ENCODE measurements around the gene SMAD7. TPM values are rescaled to one million over a fixed set of nuclear protein-coding genes. Genes with fewer than 3 reads are reported as not detected.

The SMAD7 gene
- total RNA-seq, 1 experiment from 2014 or later, result 5.8 TPM

DNA sequence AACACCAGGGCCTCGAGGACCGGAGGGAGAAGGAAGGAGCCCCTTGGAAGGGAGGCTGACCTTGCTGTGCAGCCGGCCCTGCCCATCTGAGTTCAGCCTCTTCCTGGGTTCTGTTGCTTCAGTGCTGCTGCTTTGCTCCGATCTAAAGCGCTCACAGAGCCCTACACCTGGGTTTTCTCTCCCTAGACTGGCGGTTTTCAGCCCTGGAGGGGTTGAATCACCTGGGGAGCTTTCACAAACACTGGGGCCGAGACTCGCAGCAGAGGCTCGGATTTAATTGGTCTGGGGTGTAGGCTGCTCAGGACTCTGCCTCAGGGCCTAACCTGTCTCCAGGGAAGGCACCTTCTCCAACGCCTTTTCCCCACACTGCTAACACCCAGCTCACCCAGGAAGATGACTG lies 40.9 kb upstream of the SMAD7 start:
- no peaks in the 10 kb centered on the region for H3K9me3 ChIP-seq (ENCODE audit: insufficient read depth, low read depth)
- no peaks in the 10 kb centered on the region for H3K27me3 ChIP-seq (ENCODE audit: insufficient read depth, low read depth)
- ChIA-PET CTCF (no interaction called here), POLR2A (ENCODE audit: unreplicated experiment) (interaction anchor here (0.5 to 0.9 kb wide), 4 partner anchors 16 to 459 kb away, joined by 4 to 6 read pairs (median 5); no protein-coding TSS in a partner anchor)
- peak overlapping the region; percentile 56 for H2AFZ ChIP-seq
- intact Hi-C loops (cut with micrococcal nuclease; ENCODE audit: unreplicated experiment), result loop anchor here (5.0 kb wide), 1 partner anchor 89 kb away; no protein-coding TSS in a partner anchor
- peaks cover 81% of the 10 kb centered on the region for H3K4me1 ChIP-seq (replicated peaks; ENCODE audit: insufficient read depth)
- H3K9me2 ChIP-seq (ENCODE audit: insufficient read depth), result no peaks in the 10 kb centered on the region
- TF ChIP-seq CTCF (conservative IDR thresholded peaks at IDR 0.05), result no peak
- TF ChIP-seq EZH2 (IDR thresholded peaks at IDR 0.05; ENCODE audit: low read depth), result no peak
- H3K36me3 ChIP-seq (ENCODE audit: low read depth), result no peaks in the 10 kb centered on the region
- peak overlapping the region; percentile 81 for H3K4me2 ChIP-seq
- no peaks in the 10 kb centered on the region for H3K79me2 ChIP-seq (ENCODE audit: low read depth)
- peak; percentile 52 to 91 for DNase-seq
- no peaks in the 10 kb centered on the region for H4K20me1 ChIP-seq (ENCODE audit: insufficient read depth)
- H3F3A ChIP-seq (ENCODE audit: insufficient read depth, low read depth), result peaks cover 49% of the 10 kb centered on the region
- BruUV-seq (replicated peaks), result TSS peak; percentile 42
- peak overlapping the region; percentile 42; the same call in 1 of the 2 replicates for H3K4me3 ChIP-seq
- H3K27ac ChIP-seq, result peak overlapping the region; percentile 92

- TSS peak; percentile 29 for BruUV-seq (replicated peaks)
- peak overlapping the region; percentile 56 for H2AFZ ChIP-seq
- H3K9me3 ChIP-seq (ENCODE audit: insufficient read depth, low read depth), result no peaks in the 10 kb centered on the region
- intact Hi-C loops (cut with micrococcal nuclease; ENCODE audit: unreplicated experiment), result loop anchor here (5.0 kb wide), 1 partner anchor 89 kb away; no protein-coding TSS in a partner anchor
- TF ChIP-seq EZH2 (IDR thresholded peaks at IDR 0.05; ENCODE audit: low read depth) (no peak), CTCF (conservative IDR thresholded peaks at IDR 0.05) (no peak)
- POLR2A ChIA-PET (ENCODE audit: unreplicated experiment), result interaction anchor here (0.5 to 0.9 kb wide), 4 partner anchors 16 to 458 kb away, joined by 4 to 6 read pairs (median 5); no protein-coding TSS in a partner anchor
- H3K27me3 ChIP-seq (ENCODE audit: insufficient read depth, low read depth), result no peaks in the 10 kb centered on the region
- peak overlapping the region; percentile 81 for H3K4me2 ChIP-seq
- H3K27ac ChIP-seq, result peak overlapping the region; percentile 92
- peak overlapping the region; percentile 42; the same call in 1 of the 2 replicates for H3K4me3 ChIP-seq
- peaks cover 78% of the 10 kb centered on the region for H3K4me1 ChIP-seq (replicated peaks; ENCODE audit: insufficient read depth)
- CTCF ChIA-PET, result no interaction called here
- DNase-seq, result peak in 1 of 2 experiments; percentile 49
- no peaks in the 10 kb centered on the region for H4K20me1 ChIP-seq (ENCODE audit: insufficient read depth)
- H3K79me2 ChIP-seq (ENCODE audit: low read depth), result no peaks in the 10 kb centered on the region
- H3F3A ChIP-seq (ENCODE audit: insufficient read depth, low read depth), result peaks cover 46% of the 10 kb centered on the region
- no peaks in the 10 kb centered on the region for H3K36me3 ChIP-seq (ENCODE audit: low read depth)
- no peaks in the 10 kb centered on the region for H3K9me2 ChIP-seq (ENCODE audit: insufficient read depth)
These were observed 40.5 kb upstream of the SMAD7 start for GRCh38 chr18:48991319-48991660.

DNA sequence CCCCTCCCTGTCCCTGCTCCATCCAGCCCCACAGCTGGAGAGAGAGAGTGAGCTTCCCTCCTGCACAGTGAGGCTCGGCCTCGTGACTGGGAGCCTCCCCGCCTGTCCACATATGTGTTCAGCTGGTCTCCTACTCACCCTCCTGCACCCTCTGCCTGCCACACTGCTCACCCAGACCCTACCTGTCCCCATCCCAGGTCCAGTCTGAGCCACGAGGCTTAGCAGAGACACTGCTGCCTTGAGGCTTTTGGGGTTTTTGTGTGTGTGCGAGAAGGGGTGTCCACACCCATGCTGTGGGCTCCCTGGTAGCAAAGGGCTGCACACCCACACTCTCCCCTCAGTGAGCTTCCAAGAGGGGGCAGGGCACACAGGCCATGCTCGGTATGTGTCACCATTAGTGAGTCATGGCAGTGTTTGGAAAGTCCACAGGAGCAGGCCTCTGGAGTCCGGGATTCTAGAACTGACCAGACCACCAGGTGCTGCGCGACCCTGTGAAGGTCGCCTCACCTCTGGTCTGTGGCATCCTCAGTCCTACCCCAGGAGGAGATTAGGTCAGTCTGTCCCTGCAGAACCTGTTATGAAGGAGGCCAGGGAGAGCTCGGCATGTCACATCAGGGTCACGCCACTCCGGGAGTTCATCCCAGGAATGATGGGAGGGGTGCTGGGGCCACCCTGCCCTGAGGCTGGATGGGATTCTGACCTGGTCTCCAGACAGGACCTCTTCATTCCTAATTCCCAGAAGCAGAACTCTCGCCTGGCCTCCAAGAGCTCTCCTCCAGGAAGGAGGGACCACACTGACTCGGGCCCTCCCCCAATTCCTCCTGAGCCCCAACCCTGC lies 39.9 kb upstream of the SMAD7 start:
- Histone ChIP-seq H3K9me3 (ENCODE audit: insufficient read depth, low read depth) (no peaks in the 10 kb centered on the region), H3K4me2 (peak overlapping the region; percentile 81), H3K79me2 (ENCODE audit: low read depth) (no peaks in the 10 kb centered on the region), H3F3A (ENCODE audit: insufficient read depth, low read depth) (peaks cover 41% of the 10 kb centered on the region), H4K20me1 (ENCODE audit: insufficient read depth) (no peaks in the 10 kb centered on the region), H3K9me2 (ENCODE audit: insufficient read depth) (no peaks in the 10 kb centered on the region), H3K27me3 (ENCODE audit: insufficient read depth, low read depth) (no peaks in the 10 kb centered on the region), H2AFZ (peak overlapping the region; percentile 56; the same call in 1 of the 2 replicates), H3K36me3 (ENCODE audit: low read depth) (no peaks in the 10 kb centered on the region), H3K4me1 (replicated peaks; ENCODE audit: insufficient read depth) (peaks cover 72% of the 10 kb centered on the region), H3K27ac (peak overlapping the region; percentile 92), H3K4me3 (peak overlapping the region; percentile 42; the same call in 1 of the 2 replicates)
- DNase-seq, result peak; percentile 70 to 82
- intact Hi-C loops (cut with micrococcal nuclease; ENCODE audit: unreplicated experiment), result loop anchor here (5.0 kb wide), 1 partner anchor 88 kb away; no protein-coding TSS in a partner anchor
- BruUV-seq (replicated peaks), result no TSS peak
- no peak for TF ChIP-seq CTCF (conservative IDR thresholded peaks at IDR 0.05)
- TF ChIP-seq EZH2 (IDR thresholded peaks at IDR 0.05; ENCODE audit: low read depth), result no peak
- ChIA-PET POLR2A (ENCODE audit: unreplicated experiment) (interaction anchor here (0.5 to 0.9 kb wide), 3 partner anchors 15 to 458 kb away, joined by 4 to 5 read pairs (median 5); no protein-coding TSS in a partner anchor), CTCF (no interaction called here)
